ENCODE results near the gene VAMP5. TPM values are rescaled to one million over a fixed set of nuclear protein-coding genes. Genes with fewer than 3 reads are reported as not detected.

Gene VAMP5
- total RNA-seq, 4 donors from 2014 or later = 6.1 to 45.6 (median 17.0) TPM

- 71 to 78% methylated on average over 10 of the region's 10 CpGs for WGBS, 2 donors
- peak overlapping the region in 3 of 4 donors; percentile 12 to 26 (median 26) for H3K27ac ChIP-seq
- no peaks in the 10 kb centered on the region for H3K27me3 ChIP-seq
- peaks cover 0 to 30% (median 4%) of the 10 kb centered on the region in 3 donors for H3K4me1 ChIP-seq
- TF ChIP-seq POLR2A (IDR thresholded peaks at IDR 0.05) (no peak), CTCF (IDR thresholded peaks at IDR 0.05) (no peak)
- DNase-seq = no peak
- no peaks in the 10 kb centered on the region for H3K9me3 ChIP-seq
- H3K4me3 ChIP-seq = no peak overlapping the region
- intact Hi-C loops (cut with DNase I) = loop anchor here (2.0 kb wide), 1 partner anchor 130 kb away; no protein-coding TSS in a partner anchor
- peaks cover 17 to 92% (median 23%) of the 10 kb centered on the region in 3 donors for H3K36me3 ChIP-seq
These were observed 33.7 kb upstream of the VAMP5 start for GRCh38 chr2:85550486-85550885.

- no peak for TF ChIP-seq POLR2A (IDR thresholded peaks at IDR 0.05)
- peak; percentile 87 to 96 (median 94) for TF ChIP-seq CTCF (IDR thresholded peaks at IDR 0.05)
These were observed 32.2 kb upstream of the VAMP5 start for GRCh38 chr2:85551698-85552678.

GRCh38 chr2:85553184-85553583 is 31.0 kb upstream of the VAMP5 start:
- Histone ChIP-seq H3K9me3 (no peaks in the 10 kb centered on the region), H3K36me3 (peaks cover 20 to 98% (median 25%) of the 10 kb centered on the region in 3 donors), H3K27ac (no peak overlapping the region), H3K4me3 (no peak overlapping the region), H3K27me3 (no peaks in the 10 kb centered on the region), H3K4me1 (peaks cover 0 to 8% (median 0%) of the 10 kb centered on the region in 3 donors)
- TF ChIP-seq POLR2A (IDR thresholded peaks at IDR 0.05) (no peak), CTCF (IDR thresholded peaks at IDR 0.05) (no peak)
- 67 to 68% methylated on average over 4 to 6 of the region's 6 CpGs for WGBS, 2 donors
- intact Hi-C loops (cut with DNase I) = no loop called here
- DNase-seq = no peak

More at GRCh38 chr2:85551698-85552678, 32.2 kb upstream of the VAMP5 start:
- no peak for DNase-seq
- H3K4me3 ChIP-seq = no peak overlapping the region
- H3K4me1 ChIP-seq = peaks cover 0 to 15% (median 0%) of the 10 kb centered on the region in 3 donors
- 57 to 66% methylated on average over 6 to 7 of the region's 9 CpGs for WGBS, 2 donors
- H3K9me3 ChIP-seq = no peaks in the 10 kb centered on the region
- H3K27me3 ChIP-seq = no peaks in the 10 kb centered on the region
- H3K36me3 ChIP-seq = peaks cover 16 to 93% (median 23%) of the 10 kb centered on the region in 3 donors
- H3K27ac ChIP-seq = peak overlapping the region in 3 of 4 donors; percentile 8 to 26 (median 22)
- intact Hi-C loops (cut with DNase I) = loop anchor here (2.0 kb wide), 1 partner anchor 131 kb away; no protein-coding TSS in a partner anchor

- DNase-seq = no peak
- peaks cover 6 to 22% (median 7%) of the 10 kb centered on the region in 3 donors for H3K4me1 ChIP-seq
- 83 to 97% methylated on average over 3 of the region's 3 CpGs for WGBS, 2 donors
- H3K27ac ChIP-seq = no peak overlapping the region
- H3K27me3 ChIP-seq = no peaks in the 10 kb centered on the region
- intact Hi-C loops (cut with DNase I) = no loop called here
- H3K36me3 ChIP-seq = peaks cover 21 to 91% (median 31%) of the 10 kb centered on the region in 3 donors
- TF ChIP-seq CTCF (IDR thresholded peaks at IDR 0.05) (no peak), POLR2A (IDR thresholded peaks at IDR 0.05) (no peak)
- H3K9me3 ChIP-seq = no peaks in the 10 kb centered on the region
- H3K4me3 ChIP-seq = no peak overlapping the region
These were observed 29.1 kb upstream of the VAMP5 start for GRCh38 chr2:85554980-85555612.
